H1 (cell line): ENCODE results near the gene TMEM187. TPM values are rescaled to one million over a fixed set of nuclear protein-coding genes. Genes with fewer than 3 reads are reported as not detected.
A peak's percentile ranks its signal among the peaks of the same experiment; 100 is the strongest.

Experiments used
- CTCF ChIA-PET: fragments of 300-600 bp; sonication (Branson Sonifier 250); formaldehyde crosslinking; loops from one replicate; lab custom pipeline; 2021; ENCODE audit not compliant: partially characterized antibody; lab: Charles Lee
- POLR2A ChIA-PET: fragments of 300-600 bp; sonication (Branson Sonifier 250); formaldehyde crosslinking; loops from one replicate; lab custom pipeline; 2021; ENCODE audit warnings: inconsistent platforms; ENCODE audit not compliant: partially characterized antibody; lab: Charles Lee
- DNase-seq, 2 experiments: peaks; one replicate each; pipeline versions ENCODE4 v3.0.0 to v3.0.0-alpha.2; 2010 to 2022; ENCODE audit warnings: low spot score in 2 of 2, low read depth in 1 of 2, mixed read lengths in 1 of 2
- FAIRE-seq: peaks from 2 replicates; lab custom pipeline; 2011; peaks lifted over from hg19 to GRCh38; lab: Jason Lieb, UNC
- H2AFZ ChIP-seq: 2 replicates; pipeline ENCODE4 v1.8.1; 2012; ENCODE audit warnings: low read length, inconsistent platforms
- H2AK5ac ChIP-seq: 2 replicates; pipeline ENCODE4 v1.6.1; 2013; ENCODE audit warnings: low read depth, low read length
- H2BK120ac ChIP-seq: replicated peaks from 2 replicates; pipeline ENCODE3; 2013; ENCODE audit warnings: low read depth, low read length, inconsistent platforms
- H2BK12ac ChIP-seq: 2 replicates; pipeline ENCODE4 v1.6.1; 2013; ENCODE audit warnings: low read depth, low read length
- H2BK15ac ChIP-seq: 2 replicates; pipeline ENCODE4 v1.6.1; 2013; ENCODE audit warnings: low read length
- H2BK20ac ChIP-seq: 2 replicates; pipeline ENCODE4 v1.6.1; 2013; ENCODE audit warnings: low read length
- H2BK5ac ChIP-seq: 2 replicates; pipeline ENCODE4 v1.6.1; 2013; ENCODE audit warnings: low read depth, low read length
- H3K14ac ChIP-seq: 2 replicates; pipeline ENCODE4 v1.6.1; 2013; ENCODE audit warnings: inconsistent platforms; ENCODE audit not compliant: insufficient read length
- H3K18ac ChIP-seq: 2 replicates; pipeline ENCODE4 v1.6.1; 2013; ENCODE audit warnings: low read length; ENCODE audit errors: extremely low read depth
- H3K23ac ChIP-seq: 2 replicates; pipeline ENCODE4 v1.6.1; 2013; ENCODE audit warnings: inconsistent platforms; ENCODE audit not compliant: insufficient read length
- H3K23me2 ChIP-seq: 2 replicates; pipeline ENCODE4 v1.6.1; 2013; ENCODE audit warnings: low read depth, low read length
- H3K27ac ChIP-seq: 2 replicates; pipeline ENCODE4 v1.6.1; 2011; ENCODE audit warnings: low read depth, low read length, inconsistent platforms
- H3K27me3 ChIP-seq, 4 experiments: replicated peaks in 1 of 4; 1 replicate in 1 of 4; 2 replicates in 3 of 4; pipeline versions ENCODE4 v1.6.1 to v1.8.1; 2011 to 2013; ENCODE audit warnings: low read length in 3 of 4, mild to moderate bottlenecking in 3 of 4, inconsistent platforms in 2 of 4, mixed read lengths in 2 of 4, moderate library complexity in 1 of 4; ENCODE audit not compliant: control insufficient read depth in 3 of 4, insufficient read depth in 3 of 4; ENCODE audit errors: extremely low read depth in 1 of 4
- H3K36me3 ChIP-seq, 4 experiments: 2 replicates each; pipeline versions ENCODE4 v1.6.1 to v1.8.1; 2011 to 2013; ENCODE audit warnings: mild to moderate bottlenecking in 4 of 4, low read length in 3 of 4, moderate library complexity in 2 of 4, control low read depth in 1 of 4, inconsistent platforms in 1 of 4; ENCODE audit not compliant: insufficient read depth in 4 of 4, control insufficient read depth in 2 of 4
- H3K4ac ChIP-seq: replicated peaks from 2 replicates; pipeline ENCODE3; 2013; ENCODE audit warnings: low read length, low read depth, mixed read lengths, inconsistent platforms; ENCODE audit not compliant: insufficient read length
- H3K4me1 ChIP-seq, 4 experiments: replicated peaks in 1 of 4; 1 replicate in 1 of 4; 2 replicates in 3 of 4; pipeline versions ENCODE4 v1.6.1 to v1.8.1; 2011 to 2013; ENCODE audit warnings: low read length in 3 of 4, inconsistent platforms in 2 of 4, mixed read lengths in 1 of 4; ENCODE audit not compliant: insufficient read depth in 4 of 4, control insufficient read depth in 3 of 4
- H3K4me2 ChIP-seq, 2 experiments: 2 replicates each; pipeline versions ENCODE4 v1.6.1 to v1.8.1; 2011 to 2013; ENCODE audit warnings: low read depth in 2 of 2, low read length in 2 of 2, control low read depth in 1 of 2, inconsistent platforms in 1 of 2, mild to moderate bottlenecking in 1 of 2; ENCODE audit not compliant: insufficient read depth in 1 of 2
- H3K4me3 ChIP-seq, 4 experiments: fragments of 200-600, 300-600 bp in 1 of 4; sonication (generic), shearing (Covaris generic), sonication (Bioruptor Twin) in 1 of 4; 2 replicates each; pipeline versions ENCODE4 v1.5.1 to v1.8.1; 2011 to 2016; ENCODE audit warnings: low read length in 4 of 4, low read depth in 3 of 4, control low read depth in 2 of 4, inconsistent platforms in 2 of 4, mild to moderate bottlenecking in 2 of 4, mixed read lengths in 1 of 4, moderate library complexity in 1 of 4; ENCODE audit not compliant: insufficient read depth in 2 of 4; ENCODE audit errors: extremely low read depth in 1 of 4
- H3K56ac ChIP-seq: replicated peaks from 2 replicates; pipeline ENCODE3; 2013; ENCODE audit warnings: low read depth, mild to moderate bottlenecking, mixed read lengths, low read length, inconsistent platforms; ENCODE audit not compliant: insufficient read length
- H3K79me1 ChIP-seq: 2 replicates; pipeline ENCODE4 v1.6.1; 2013; ENCODE audit warnings: low read depth, low read length, control low read depth
- H3K79me2 ChIP-seq, 2 experiments: 2 replicates each; pipeline versions ENCODE4 v1.6.1 to v1.8.1; 2012 to 2013; ENCODE audit warnings: low read length in 2 of 2, mild to moderate bottlenecking in 2 of 2, inconsistent platforms in 1 of 2; ENCODE audit not compliant: insufficient read depth in 2 of 2, control insufficient read depth in 1 of 2
- H3K9ac ChIP-seq, 4 experiments: replicated peaks in 1 of 4; 1 replicate in 1 of 4; 2 replicates in 3 of 4; pipeline versions ENCODE4 v1.6.1 to v1.8.1; 2011 to 2013; ENCODE audit warnings: low read depth in 3 of 4, low read length in 3 of 4, control low read depth in 2 of 4, mild to moderate bottlenecking in 2 of 4, moderate library complexity in 2 of 4, inconsistent platforms in 1 of 4; ENCODE audit errors: extremely low read depth in 1 of 4
- H3K9me3 ChIP-seq, 2 experiments: 2 replicates each; pipeline versions ENCODE4 v1.6.1 to v1.8.1; 2012 to 2013; ENCODE audit warnings: mild to moderate bottlenecking in 2 of 2, moderate library complexity in 2 of 2, control low read depth in 1 of 2, inconsistent platforms in 1 of 2, low read depth in 1 of 2, low read length in 1 of 2, mixed read lengths in 1 of 2; ENCODE audit not compliant: insufficient read depth in 2 of 2
- H4K20me1 ChIP-seq, 2 experiments: replicated peaks in 1 of 2; 2 replicates each; pipeline versions ENCODE3 to v1.8.1; 2011 to 2013; ENCODE audit warnings: inconsistent platforms in 2 of 2, low read length in 2 of 2, mild to moderate bottlenecking in 1 of 2; ENCODE audit not compliant: insufficient read depth in 2 of 2, control insufficient read depth in 1 of 2
- H4K5ac ChIP-seq: 2 replicates; pipeline ENCODE4 v1.6.1; 2013; ENCODE audit warnings: low read length, low read depth, mixed read lengths, inconsistent platforms; ENCODE audit not compliant: insufficient read length
- H4K8ac ChIP-seq: 2 replicates; pipeline ENCODE4 v1.8.0; 2013; ENCODE audit warnings: mild to moderate bottlenecking, moderate library complexity, low read length, inconsistent platforms; ENCODE audit not compliant: insufficient read depth; ENCODE audit errors: extremely low read depth
- H4K91ac ChIP-seq: replicated peaks from 2 replicates; pipeline ENCODE3; 2013; ENCODE audit warnings: low read length, mixed read lengths, inconsistent platforms; ENCODE audit not compliant: insufficient read length
- E2F6 ChIP-seq: IDR thresholded peaks from 2 replicates; pipeline ENCODE4 v1.6.1; 2012; ENCODE audit warnings: inconsistent platforms
- GTF2F1 ChIP-seq: IDR thresholded peaks from 2 replicates; pipeline ENCODE4 v1.6.1; 2012; ENCODE audit warnings: low read depth, low read length, improper control_type of control experiment, borderline replicate concordance
- JUN ChIP-seq: IDR thresholded peaks from 2 replicates; pipeline ENCODE4 v1.6.1; 2011; ENCODE audit warnings: low read depth, mild to moderate bottlenecking, improper control_type of control experiment, low read length
- JUND ChIP-seq: IDR thresholded peaks from 2 replicates; pipeline ENCODE4 v1.6.1; 2011; ENCODE audit warnings: mild to moderate bottlenecking, improper control_type of control experiment, low read length
- POLR2AphosphoS5 ChIP-seq: IDR thresholded peaks from 2 replicates; pipeline ENCODE4 v1.6.1; 2011; ENCODE audit warnings: low read depth, low read length
- WGBS, 2 experiments: shearing (Covaris generic) in 1 of 2; methylation state at CpG; one replicate each; pipeline versions ENCODE4 v1.1.6 to v1.1.7; 2013 to 2015; ENCODE audit warnings: low lambda C conversion rate in 2 of 2, mixed read lengths in 2 of 2, inconsistent platforms in 1 of 2, low coverage in 1 of 2, missing lambda C conversion rate in 1 of 2; ENCODE audit not compliant: insufficient replicate concordance in 2 of 2, insufficient coverage in 1 of 2, insufficient read length in 1 of 2; ENCODE audit errors: extremely low coverage in 1 of 2, missing lambda C conversion rate in 1 of 2; 5-methylcytosine and 5-hydroxymethylcytosine counted together
- polyA plus RNA-seq, 7 experiments: library from polyadenylated mRNA; depleted of rRNA in 3 of 7; stranded (reverse) in 5 of 7; unstranded in 2 of 7; fragments of >200 nt in 5 of 7; fragments of 200-250 nt in 2 of 7; gene quantifications; 1 replicate in 5 of 7; 2 replicates in 1 of 7; 4 replicates in 1 of 7; pipeline versions ENCODE4 v1.2.1 to v1.2.3, GENCODE V29; 2011 to 2013; ENCODE audit warnings: missing spikeins in 2 of 7, mixed read lengths in 2 of 7
- total RNA-seq: library from RNA; stranded (reverse); fragmentation: NEBNext Ultra II Directional; extraction: Animal tissue kit (Norgen Biotek cat#: 25700); gene quantifications from 2 replicates; pipeline ENCODE4 v1.2.1, GENCODE V29; 2021

Gene TMEM187
- total and polyA plus RNA-seq, 2 of the 8 experiments (the other 6 are each of a cell fraction or from before 2014, with no cell fraction given) = 5.0 to 14.5 TPM

DNA sequence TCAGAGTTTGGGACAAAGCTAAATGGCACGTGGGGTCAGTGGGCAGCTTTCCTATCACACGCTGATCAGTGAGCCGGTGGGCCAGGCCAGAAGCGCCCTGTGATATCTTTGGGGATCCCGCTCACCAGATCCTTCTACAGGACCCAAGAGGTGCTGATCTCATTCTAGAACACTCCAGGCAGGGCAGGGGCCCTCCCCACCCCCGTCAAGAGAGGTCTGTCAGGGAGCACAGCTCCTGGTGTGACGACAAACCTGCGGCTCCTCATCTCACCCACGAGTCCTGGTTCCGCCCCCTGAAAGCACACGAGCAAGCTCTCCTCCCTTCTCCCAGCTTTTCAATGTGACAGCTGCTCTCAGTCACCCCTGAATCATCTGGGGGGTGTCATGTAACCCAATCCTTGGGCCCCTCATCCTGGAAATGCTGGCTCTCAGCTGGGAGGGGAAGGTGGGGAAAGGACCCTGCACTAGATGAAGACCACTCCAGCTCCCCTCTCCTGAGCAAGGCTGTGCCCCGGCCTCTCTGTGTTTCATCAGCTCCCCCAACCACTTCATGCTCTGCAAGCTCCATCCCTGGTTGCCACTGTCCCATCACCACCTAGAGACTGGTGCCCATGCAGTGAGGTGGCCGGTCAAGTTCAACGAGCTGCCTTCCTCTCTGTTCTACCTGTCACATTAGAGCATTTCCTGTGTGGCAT is 5.6 kb upstream of the TMEM187 start:
- no peak overlapping the region for H4K8ac ChIP-seq
- CTCF ChIA-PET = interaction anchor here (0.9 to 11.2 kb wide), 7 partner anchors 9 to 54 kb away, joined by 3 to 102 read pairs (median 3); partner anchors contain the start of gene RENBP
- peak overlapping the region; percentile 33 to 66; a peak in 3 of 4 replicates for H3K4me2 ChIP-seq

More for the DNA sequence above, 5.6 kb upstream of the TMEM187 start:
- H3K56ac ChIP-seq = no peak overlapping the region
- H2BK5ac ChIP-seq = no peak overlapping the region; the same call in 1 of the 2 replicates
- H2BK12ac ChIP-seq = no peak overlapping the region
- no peak overlapping the region for H4K5ac ChIP-seq
- POLR2A ChIA-PET = interaction anchor here (1.0 to 4.0 kb wide), 15 partner anchors 10 to 60 kb away, joined by 3 to 26 read pairs (median 5); partner anchors contain the start of genes ARHGAP4 and NAA10
- H3K4ac ChIP-seq = no peak overlapping the region
- H3K18ac ChIP-seq = peak overlapping the region; percentile 32
- H2BK15ac ChIP-seq = no peak overlapping the region
- no peak overlapping the region for H3K14ac ChIP-seq
- FAIRE-seq (no peak), DNase-seq (no peak)
- 0 out of 8 replicates have a peak overlapping the region, but pooled peaks of 1 of the 4 experiments have one; percentile 15 for H3K4me3 ChIP-seq
- H3K23ac ChIP-seq = no peak overlapping the region
- TF ChIP-seq GTF2F1 (no peak), JUND (no peak), JUN (no peak), E2F6 (no peak), POLR2AphosphoS5 (no peak)
- peaks cover 18 to 34% of the 10 kb centered on the region in 2 experiments for H4K20me1 ChIP-seq
- no peak overlapping the region for H2BK20ac ChIP-seq
- H3K27me3 ChIP-seq = no peaks in the 10 kb centered on the region
- H3K27ac ChIP-seq = no peak overlapping the region
- 83% methylated on average over 7 of the region's 14 CpGs; no CpG with 5 or more reads in 1 of the 2 experiments for WGBS, 2 experiments
- peaks cover 2 to 17% (median 8%) of the 10 kb centered on the region in 4 experiments; a peak in 7 of 8 replicates for H3K36me3 ChIP-seq
- peaks cover 44 to 85% of the 10 kb centered on the region in 2 experiments for H3K79me2 ChIP-seq
- no peak overlapping the region for H3K9ac ChIP-seq
- no peak overlapping the region for H2AK5ac ChIP-seq
- peaks cover 4% of the 10 kb centered on the region; the same call in 1 of the 2 replicates for H3K23me2 ChIP-seq
- no peak overlapping the region for H2AFZ ChIP-seq
- H3K9me3 ChIP-seq = no peaks in the 10 kb centered on the region
- no peak overlapping the region for H2BK120ac ChIP-seq
- no peak overlapping the region for H4K91ac ChIP-seq
- H3K4me1 ChIP-seq = peaks cover 4 to 21% (median 13%) of the 10 kb centered on the region in 4 experiments
- no peaks in the 10 kb centered on the region; the same call in 1 of the 2 replicates for H3K79me1 ChIP-seq
